ENCODE measurements around the gene FAM169A.

GRCh38 chr5:74767579-74767913 is 98.6 kb downstream of the FAM169A start:
- TF ChIP-seq CTCF (conservative IDR thresholded peaks at IDR 0.05 in 1 of 2, IDR thresholded peaks at IDR 0.05 in 1 of 2; ENCODE audit: extremely low read depth in 1 of 2, insufficient read depth in 1 of 2, low read depth in 1 of 2, low read length in 2 of 2) (no peak), EZH2 (IDR thresholded peaks at IDR 0.05; ENCODE audit: borderline replicate concordance, low read length) (no peak)
